ENCODE measurements around the gene MTMR12.

GRCh38 chr5:32195265-32195664 lies 117.5 kb downstream of the MTMR12 start:
- no peak for TF ChIP-seq POLR2A (IDR thresholded peaks at IDR 0.05)
- TF ChIP-seq, protein P1, sequence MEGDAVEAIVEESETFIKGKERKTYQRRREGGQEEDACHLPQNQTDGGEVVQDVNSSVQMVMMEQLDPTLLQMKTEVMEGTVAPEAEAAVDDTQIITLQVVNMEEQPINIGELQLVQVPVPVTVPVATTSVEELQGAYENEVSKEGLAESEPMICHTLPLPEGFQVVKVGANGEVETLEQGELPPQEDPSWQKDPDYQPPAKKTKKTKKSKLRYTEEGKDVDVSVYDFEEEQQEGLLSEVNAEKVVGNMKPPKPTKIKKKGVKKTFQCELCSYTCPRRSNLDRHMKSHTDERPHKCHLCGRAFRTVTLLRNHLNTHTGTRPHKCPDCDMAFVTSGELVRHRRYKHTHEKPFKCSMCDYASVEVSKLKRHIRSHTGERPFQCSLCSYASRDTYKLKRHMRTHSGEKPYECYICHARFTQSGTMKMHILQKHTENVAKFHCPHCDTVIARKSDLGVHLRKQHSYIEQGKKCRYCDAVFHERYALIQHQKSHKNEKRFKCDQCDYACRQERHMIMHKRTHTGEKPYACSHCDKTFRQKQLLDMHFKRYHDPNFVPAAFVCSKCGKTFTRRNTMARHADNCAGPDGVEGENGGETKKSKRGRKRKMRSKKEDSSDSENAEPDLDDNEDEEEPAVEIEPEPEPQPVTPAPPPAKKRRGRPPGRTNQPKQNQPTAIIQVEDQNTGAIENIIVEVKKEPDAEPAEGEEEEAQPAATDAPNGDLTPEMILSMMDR (IDR thresholded peaks at IDR 0.05): no peak
